GM21528 (cell line): ENCODE data around the gene DLEC1.

ENCODE experiments used
- ATAC-seq: cut with Tn5 transposase; IDR thresholded peaks from one replicate; pipeline ENCODE4 v1.9.1; 2021; ENCODE audit warnings: mild to moderate bottlenecking, moderate library complexity; ENCODE audit not compliant: unreplicated experiment, low FRiP score

Gene DLEC1

GRCh38 chr3:38016410-38016809 lies 22.6 kb upstream of the DLEC1 start:
- ATAC-seq = no peak

GRCh38 chr3:38016847-38017444 lies 22.1 kb upstream of the DLEC1 start:
- no peak for ATAC-seq

DNA sequence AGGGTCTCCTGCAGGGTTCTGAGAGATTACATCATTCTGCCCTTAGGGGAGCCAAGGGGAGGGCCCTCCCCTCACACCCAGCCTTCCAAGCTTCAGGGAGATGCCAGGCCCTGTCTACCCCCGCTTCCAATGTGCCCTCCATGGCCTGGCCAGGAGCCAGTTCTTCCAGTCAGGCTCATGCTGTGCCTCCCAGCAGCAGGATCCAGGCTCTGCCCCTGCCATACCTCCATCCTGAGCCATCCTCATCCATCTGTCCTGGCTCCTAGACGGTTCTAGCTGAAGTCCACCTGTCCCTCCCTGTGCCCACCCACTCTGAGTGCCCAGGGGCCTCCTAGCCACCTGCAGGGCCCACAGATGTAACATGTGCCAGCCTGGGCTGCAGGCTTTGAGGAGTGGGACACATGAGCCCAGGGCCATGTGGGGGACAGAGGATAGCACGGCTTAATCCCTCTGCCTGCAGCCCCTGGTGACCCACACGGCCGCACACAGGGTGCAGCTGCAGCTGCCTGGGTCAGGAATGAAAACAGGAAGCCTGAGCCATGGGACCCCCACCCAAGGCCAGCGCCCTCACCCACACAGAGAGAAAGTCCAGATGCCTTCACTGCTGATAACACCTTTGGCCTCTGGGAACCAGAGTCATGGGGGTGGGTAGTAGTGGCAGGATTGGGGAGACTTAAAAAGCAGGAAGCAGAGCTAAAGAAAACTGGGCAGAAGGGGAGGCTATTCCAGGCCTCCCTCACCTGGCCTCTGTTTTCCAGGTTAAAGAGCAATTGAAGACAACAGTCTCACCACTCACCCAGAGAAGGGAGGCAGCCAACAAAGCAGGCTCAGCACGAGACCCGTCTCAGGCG lies 21.3 kb upstream of the DLEC1 start:
- no peak for ATAC-seq

DNA sequence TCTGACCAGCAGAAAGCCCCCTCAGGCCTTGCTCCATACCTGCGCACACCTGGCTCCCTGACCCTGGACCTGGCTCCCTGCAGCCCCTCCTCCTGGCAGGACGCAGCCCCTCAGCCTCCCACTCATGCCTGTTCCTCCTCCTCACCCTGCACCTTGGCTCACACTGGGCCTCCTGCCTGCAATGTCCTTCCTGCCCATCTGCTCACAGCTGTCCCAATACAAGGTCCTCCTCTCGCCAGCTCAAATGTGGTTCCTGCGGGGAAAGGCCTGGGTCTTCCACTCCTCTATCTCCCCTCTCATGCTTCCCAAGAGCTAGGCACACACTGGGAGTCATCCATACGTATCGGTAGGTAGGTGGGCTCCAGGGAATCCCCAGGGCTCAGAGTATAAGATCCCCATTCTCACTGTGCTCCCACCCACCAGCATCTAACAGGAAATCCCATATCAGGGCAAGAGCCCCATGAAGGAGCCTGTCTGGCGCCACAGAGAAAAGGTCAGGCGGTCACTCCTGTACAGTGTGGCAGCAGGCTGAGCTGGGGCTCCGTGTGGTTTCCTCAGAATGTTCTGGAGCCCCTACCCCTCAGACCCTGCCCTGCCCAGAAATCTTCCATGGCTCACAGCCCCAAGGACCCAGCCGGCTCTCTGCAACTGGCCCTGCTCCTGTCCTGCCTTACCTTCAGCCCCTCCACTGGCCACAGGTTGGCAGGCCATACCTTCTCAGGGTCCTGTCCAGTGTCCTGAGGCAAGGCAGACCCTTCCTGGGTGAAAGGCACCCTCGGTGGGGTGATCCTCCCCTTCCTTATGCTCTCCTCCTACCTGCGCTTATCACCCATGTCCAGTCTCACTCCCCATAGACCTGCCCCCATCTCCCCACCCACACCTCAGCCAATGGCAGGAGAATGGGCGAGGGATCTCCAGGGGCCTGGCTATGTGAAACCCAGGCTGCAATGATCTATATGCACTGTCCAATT lies 20.4 kb upstream of the DLEC1 start:
- ATAC-seq = no peak

DNA sequence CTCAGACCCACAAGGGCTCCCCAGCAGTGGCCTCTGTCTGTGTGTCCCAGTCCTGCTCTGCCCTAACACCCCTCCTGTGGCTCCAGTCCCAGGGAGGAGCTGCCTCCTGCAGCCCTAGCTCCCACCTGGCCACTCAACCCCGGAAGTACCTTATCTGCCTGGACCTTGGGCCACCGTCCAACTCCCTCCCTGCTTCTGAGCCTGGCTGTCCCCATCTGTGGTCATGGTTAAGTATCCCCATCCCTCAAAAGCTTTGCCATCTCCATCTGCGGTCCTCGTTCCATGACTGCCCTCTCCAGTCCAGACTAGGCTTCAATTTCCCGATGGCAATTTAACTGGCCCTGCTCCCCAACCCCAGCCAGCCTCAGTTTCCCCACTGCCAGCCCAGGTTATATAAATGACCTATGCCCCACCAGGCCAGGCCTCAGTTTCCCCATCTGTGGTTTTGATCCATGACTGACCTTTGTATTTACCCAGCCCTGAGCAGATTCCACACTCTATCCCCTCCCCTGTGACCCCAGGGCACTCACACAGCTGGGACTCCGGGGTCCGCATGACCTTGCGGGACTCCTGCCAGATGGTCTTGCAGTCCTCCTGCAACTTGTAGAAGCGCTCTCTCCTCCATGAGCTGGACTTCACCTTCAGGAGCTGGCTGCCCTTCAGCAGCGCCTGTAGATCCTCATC lies 19.2 kb upstream of the DLEC1 start:
- ATAC-seq = no peak

DNA sequence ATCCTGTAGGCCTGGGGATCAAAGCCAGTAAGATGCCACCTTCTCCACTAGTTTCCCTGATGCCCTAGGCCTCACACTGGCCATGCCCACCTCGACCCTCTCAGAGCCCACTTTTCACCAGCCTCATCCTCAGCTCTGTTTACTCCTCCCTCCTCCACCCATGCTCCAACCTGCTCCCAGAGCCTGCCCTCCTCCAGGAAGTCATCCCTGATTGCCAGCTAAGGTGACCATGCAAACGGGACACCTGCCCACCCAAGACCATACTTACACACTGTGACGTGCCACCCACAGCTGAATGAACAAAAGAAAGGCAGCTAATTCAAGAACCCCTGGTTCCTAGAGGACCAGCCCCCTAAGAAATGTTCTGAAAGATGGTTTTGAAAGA lies 18.7 kb upstream of the DLEC1 start:
- ATAC-seq = no peak

DNA sequence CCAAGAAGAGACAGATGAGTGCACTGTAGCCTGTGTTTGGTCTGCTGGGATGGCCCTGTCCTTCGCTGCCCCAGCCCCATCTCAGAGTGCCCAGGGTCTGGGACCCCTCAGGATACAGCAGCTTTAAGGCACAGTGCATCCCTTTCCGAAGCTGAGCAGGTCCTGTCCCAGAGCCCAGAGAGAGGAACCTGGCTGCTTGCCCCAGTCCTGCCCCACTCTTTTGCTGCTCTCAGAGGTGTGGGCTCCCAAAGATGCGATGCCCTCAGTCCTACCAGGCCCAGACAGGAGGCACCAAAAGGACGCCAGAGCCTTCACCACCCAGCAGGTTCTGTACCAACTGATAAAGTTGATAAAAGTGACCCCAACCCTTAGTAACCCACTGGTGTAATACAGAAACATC lies 17.8 kb upstream of the DLEC1 start:
- ATAC-seq = no peak

- no peak for ATAC-seq
These were observed 16.7 kb upstream of the DLEC1 start for GRCh38 chr3:38022301-38022700.

GRCh38 chr3:38022896-38023709 lies 15.9 kb upstream of the DLEC1 start:
- ATAC-seq = no peak

DNA sequence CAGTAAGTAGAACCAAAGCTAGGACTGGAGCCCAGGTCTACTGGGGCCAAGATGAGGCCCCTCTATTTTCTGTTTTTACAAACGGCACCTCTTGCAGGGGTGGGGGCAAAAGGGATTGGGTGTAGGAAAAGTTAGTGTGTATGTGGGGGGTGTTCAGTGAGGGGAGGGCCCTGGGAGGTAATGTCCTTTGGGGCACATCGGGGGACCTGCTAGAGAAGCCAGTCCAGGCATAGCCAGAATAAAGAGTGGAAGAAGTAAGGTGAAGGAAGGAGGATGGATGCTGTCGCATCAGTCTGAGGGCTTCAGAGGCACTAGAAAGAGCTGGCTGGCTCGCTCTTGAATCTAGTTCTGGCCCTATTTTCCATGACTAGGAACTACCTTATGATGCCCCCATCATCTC lies 12.2 kb upstream of the DLEC1 start:
- ATAC-seq = no peak

DNA sequence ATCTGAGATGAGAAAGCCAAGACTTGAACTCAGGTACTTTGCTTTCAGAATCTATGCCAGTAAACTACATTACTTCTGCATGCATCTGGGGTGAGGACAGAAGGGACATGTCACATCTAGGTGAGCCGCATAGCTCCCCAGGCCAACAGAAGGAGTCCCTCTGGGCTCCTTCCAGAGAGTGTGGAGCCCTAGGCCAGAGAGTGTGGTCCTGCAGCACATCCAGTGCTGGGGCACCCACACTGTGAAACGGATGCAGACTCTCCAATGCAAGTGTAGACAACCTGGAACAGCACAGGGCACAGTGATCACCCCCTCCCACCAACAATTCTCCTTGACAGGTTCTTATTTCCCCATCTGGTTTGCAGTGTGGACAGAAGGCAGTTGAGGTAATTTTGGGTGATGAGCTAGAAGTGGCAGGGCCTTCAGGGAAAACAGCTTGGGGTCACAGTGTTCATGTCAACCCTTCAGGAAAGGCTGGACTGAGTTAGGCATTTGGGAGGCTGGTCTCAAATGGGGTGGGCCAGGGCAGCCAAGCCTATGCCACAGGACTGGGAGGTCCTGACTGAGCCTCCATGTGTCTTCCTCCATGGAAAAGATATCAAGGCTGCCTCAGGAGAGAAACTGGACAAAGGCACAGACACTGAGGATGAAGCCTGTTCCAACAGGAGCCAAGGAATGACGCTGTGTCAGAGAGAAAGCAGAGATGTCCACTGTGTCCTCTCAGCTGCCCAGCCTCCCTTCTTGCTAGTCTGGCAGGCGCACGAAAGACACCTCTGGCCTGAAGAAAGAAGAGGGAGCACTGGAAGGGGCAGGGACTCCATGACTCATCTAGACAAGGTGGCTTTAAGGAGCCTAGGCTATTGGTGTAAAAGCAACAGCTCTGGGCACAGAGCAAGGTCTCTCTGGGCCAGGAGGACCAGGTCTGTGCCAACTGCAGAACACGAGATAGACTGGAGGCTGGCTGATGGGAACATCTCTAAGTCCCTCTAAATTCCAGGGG lies 11.2 kb upstream of the DLEC1 start:
- no peak for ATAC-seq

- no peak for ATAC-seq
These were observed 10.2 kb upstream of the DLEC1 start for GRCh38 chr3:38028621-38029361.

- no peak for ATAC-seq
These were observed 9.4 kb upstream of the DLEC1 start, which contains the start of gene PLCD1 for GRCh38 chr3:38029400-38030125. Gene PLCD1, minus strand, starts transcription at chr3:38029642. Its CDS starts 103 bp downstream, at chr3:38029539.

- ATAC-seq = no peak
These were observed 8.6 kb upstream of the DLEC1 start for GRCh38 chr3:38030126-38031021.

- ATAC-seq = no peak
These were observed 7.7 kb upstream of the DLEC1 start for GRCh38 chr3:38031022-38031994.
